ENCODE data around the gene APP. TPM values are rescaled to one million over a fixed set of nuclear protein-coding genes. Genes with fewer than 3 reads are reported as not detected.

APP gene
- total RNA-seq, 2 donors from 2014 or later: 267 to 564 TPM

DNA sequence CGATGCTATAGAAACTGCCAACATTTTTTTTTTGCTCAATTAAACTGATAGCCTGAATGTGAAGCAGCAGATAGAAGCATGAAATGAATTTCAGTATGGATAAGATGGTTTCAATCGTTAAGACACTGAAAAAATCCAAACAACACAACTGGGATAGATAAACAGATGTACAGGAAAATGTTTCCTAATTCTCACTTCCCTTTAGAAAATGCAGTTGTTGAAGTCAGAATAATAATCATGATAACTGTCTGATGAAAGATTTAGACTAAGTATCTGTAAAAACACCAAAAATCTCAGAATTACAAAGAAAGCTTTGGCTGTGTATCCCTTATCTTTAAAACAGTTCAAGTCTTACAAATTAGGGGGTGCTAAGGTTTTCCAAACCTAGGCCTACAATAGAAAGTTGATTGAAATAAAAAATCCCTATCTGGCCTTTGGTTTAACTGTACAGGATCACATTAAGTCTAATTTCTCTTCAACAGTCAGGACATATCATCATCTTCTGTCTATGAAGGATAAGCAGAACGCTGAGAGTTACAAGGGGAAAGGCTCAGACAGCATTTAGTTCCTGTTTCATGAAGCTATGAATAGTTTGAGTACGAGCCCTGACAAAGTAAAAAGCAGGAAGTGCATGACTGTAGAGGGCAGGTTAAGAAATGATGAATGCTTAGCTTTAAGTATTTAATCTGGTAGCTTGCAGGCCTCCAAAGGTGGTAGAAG is 203.2 kb downstream of the APP start:
- H3K4me3 ChIP-seq: no peak overlapping the region
- WGBS: 41% methylated on average over 4 of the region's 4 CpGs
- no peak for DNase-seq (ENCODE audit: low spot score)
- H3K4me1 ChIP-seq (replicated peaks): no peaks in the 10 kb centered on the region
- H3K36me3 ChIP-seq: no peaks in the 10 kb centered on the region
- H3K27me3 ChIP-seq (replicated peaks; ENCODE audit: insufficient read depth): no peaks in the 10 kb centered on the region
- no peaks in the 10 kb centered on the region for H3K9me3 ChIP-seq
- H3K27ac ChIP-seq: no peak overlapping the region
- intact Hi-C loops (cut with DNase I): no loop called here
- TF ChIP-seq POLR2AphosphoS5 (IDR thresholded peaks at IDR 0.05): no peak
- TF ChIP-seq, protein P1, sequence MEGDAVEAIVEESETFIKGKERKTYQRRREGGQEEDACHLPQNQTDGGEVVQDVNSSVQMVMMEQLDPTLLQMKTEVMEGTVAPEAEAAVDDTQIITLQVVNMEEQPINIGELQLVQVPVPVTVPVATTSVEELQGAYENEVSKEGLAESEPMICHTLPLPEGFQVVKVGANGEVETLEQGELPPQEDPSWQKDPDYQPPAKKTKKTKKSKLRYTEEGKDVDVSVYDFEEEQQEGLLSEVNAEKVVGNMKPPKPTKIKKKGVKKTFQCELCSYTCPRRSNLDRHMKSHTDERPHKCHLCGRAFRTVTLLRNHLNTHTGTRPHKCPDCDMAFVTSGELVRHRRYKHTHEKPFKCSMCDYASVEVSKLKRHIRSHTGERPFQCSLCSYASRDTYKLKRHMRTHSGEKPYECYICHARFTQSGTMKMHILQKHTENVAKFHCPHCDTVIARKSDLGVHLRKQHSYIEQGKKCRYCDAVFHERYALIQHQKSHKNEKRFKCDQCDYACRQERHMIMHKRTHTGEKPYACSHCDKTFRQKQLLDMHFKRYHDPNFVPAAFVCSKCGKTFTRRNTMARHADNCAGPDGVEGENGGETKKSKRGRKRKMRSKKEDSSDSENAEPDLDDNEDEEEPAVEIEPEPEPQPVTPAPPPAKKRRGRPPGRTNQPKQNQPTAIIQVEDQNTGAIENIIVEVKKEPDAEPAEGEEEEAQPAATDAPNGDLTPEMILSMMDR (IDR thresholded peaks at IDR 0.05): no peak
- TF ChIP-seq POLR2A (IDR thresholded peaks at IDR 0.05): no peak

DNA sequence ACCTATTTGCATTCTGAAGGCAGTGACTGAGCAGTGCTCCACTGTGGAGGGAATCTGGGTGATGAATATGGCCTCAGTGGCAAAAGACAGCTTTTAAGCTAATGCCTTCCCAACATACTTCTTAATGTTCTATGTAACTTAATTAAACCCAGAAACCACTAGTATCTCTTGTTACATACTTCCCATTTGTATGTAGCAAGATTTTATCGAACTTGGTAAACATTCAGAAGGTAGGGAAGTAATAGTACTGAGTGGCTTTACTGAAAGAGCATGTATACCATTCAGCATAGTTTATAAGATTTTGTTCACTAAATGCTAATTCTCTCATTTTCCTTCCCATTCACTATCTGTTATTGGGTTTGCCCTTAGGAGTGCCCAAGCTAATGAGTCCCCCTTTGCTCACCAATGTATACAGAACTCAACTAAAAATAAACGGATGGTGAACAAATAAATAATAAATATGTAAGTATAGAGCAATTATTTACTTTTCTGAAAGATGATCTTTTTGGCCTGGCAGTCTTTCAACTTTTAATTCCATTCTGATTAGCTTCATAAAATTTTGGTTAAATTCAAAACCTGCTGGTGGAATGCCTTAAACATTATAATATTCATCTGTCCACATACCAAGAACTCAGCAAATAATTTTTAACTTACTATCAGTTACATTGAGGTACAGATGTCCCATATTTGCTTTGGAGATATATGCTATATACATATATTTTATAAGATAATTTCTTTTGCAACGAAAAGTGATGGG is 204.4 kb downstream of the APP start:
- intact Hi-C loops (cut with DNase I): no loop called here
- 56% methylated on average over 3 of the region's 3 CpGs for WGBS
- Histone ChIP-seq H3K27me3 (replicated peaks; ENCODE audit: insufficient read depth) (no peaks in the 10 kb centered on the region), H3K4me1 (replicated peaks) (no peaks in the 10 kb centered on the region), H3K4me3 (no peak overlapping the region), H3K9me3 (no peaks in the 10 kb centered on the region), H3K36me3 (no peaks in the 10 kb centered on the region), H3K27ac (no peak overlapping the region)
- DNase-seq (ENCODE audit: low spot score): no peak
- TF ChIP-seq POLR2AphosphoS5 (IDR thresholded peaks at IDR 0.05): no peak
- no peak for TF ChIP-seq POLR2A (IDR thresholded peaks at IDR 0.05)
- TF ChIP-seq, protein P1 (IDR thresholded peaks at IDR 0.05): no peak

DNA sequence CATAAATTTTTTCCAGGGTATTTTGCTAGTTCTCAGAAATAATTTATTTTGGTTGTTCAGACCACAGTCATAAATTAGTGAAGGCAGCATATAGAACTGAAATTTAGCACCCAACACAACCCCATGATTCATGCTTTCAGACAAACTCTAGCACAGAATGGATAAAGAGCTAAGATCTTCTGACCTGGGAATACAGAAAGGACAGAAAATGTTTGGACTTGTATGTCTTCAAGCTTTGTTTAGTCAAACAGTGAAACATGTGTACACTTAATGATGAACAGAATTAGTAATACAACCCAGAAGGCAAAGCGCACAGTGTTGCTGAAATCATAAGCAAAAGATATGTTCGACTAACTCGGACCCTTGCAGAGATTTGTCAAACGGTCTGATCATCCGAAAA is 205.6 kb downstream of the APP start:
- Histone ChIP-seq H3K27me3 (replicated peaks; ENCODE audit: insufficient read depth) (no peaks in the 10 kb centered on the region), H3K4me3 (no peak overlapping the region), H3K9me3 (no peaks in the 10 kb centered on the region), H3K36me3 (no peaks in the 10 kb centered on the region), H3K4me1 (replicated peaks) (no peaks in the 10 kb centered on the region), H3K27ac (no peak overlapping the region)
- WGBS: 94% methylated on average over 5 of the region's 5 CpGs
- no peak for DNase-seq (ENCODE audit: low spot score)
- TF ChIP-seq POLR2AphosphoS5 (IDR thresholded peaks at IDR 0.05): no peak
- intact Hi-C loops (cut with DNase I): no loop called here

DNA sequence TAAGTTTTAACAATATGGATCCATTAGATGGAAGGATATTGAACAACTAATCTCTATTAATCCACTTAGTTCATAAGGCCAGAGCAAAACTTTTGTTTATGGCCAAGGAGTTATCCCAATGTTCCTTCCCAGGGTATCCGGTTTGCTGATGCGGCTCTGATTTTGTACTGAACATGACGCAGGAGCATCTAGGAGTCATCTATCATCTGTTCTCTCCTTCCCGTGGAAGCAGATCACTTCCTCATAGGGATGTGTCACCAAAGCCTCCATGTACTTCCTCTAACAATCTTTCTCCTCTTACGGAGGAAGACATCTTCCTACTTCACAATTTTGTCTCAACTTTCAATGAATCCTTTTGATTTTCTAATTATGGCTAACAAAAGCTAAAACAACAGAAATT is 206.6 kb downstream of the APP start:
- DNase-seq (ENCODE audit: low spot score): no peak
- intact Hi-C loops (cut with DNase I): no loop called here

DNA sequence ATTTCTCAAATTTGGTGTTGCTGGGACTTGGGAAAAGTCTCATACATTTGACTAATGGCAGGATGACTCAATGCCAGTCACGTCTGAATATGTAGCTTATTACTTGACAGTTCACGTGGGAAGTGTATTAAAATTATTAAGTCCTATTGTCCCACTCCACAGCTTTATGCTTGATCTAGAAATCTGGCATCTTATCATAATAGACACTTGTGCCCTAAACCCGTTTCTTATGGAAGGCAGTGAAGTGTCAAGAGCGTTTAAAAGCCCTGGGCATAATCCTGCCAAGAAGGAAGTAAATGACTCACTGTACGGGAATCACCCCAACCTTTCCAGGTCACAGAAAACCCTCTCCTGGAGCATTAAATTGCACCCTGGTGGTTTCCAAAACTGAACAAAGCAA is 207.4 kb downstream of the APP start:
- intact Hi-C loops (cut with DNase I): no loop called here
- Histone ChIP-seq H3K27ac (peak overlapping the region in 1 of 2 donors; percentile 43), H3K9me3 (no peaks in the 10 kb centered on the region), H3K4me3 (no peak overlapping the region), H3K27me3 (replicated peaks; ENCODE audit: insufficient read depth) (no peaks in the 10 kb centered on the region), H3K36me3 (no peaks in the 10 kb centered on the region), H3K4me1 (replicated peaks) (no peaks in the 10 kb centered on the region)
- DNase-seq (ENCODE audit: low spot score): peak; percentile 31
- 35% methylated on average over 5 of the region's 5 CpGs for WGBS
- no peak for TF ChIP-seq POLR2A (IDR thresholded peaks at IDR 0.05)
- TF ChIP-seq POLR2AphosphoS5 (IDR thresholded peaks at IDR 0.05): peak; percentile 48

More for the DNA sequence above, 206.6 kb downstream of the APP start:
- Histone ChIP-seq H3K9me3 (no peaks in the 10 kb centered on the region), H3K27me3 (replicated peaks; ENCODE audit: insufficient read depth) (no peaks in the 10 kb centered on the region), H3K27ac (peak overlapping the region in 1 of 2 donors; percentile 43), H3K36me3 (no peaks in the 10 kb centered on the region), H3K4me1 (replicated peaks) (no peaks in the 10 kb centered on the region), H3K4me3 (no peak overlapping the region)
- no peak for TF ChIP-seq POLR2A (IDR thresholded peaks at IDR 0.05)
- no peak for TF ChIP-seq POLR2AphosphoS5 (IDR thresholded peaks at IDR 0.05)
- TF ChIP-seq, protein P1 (IDR thresholded peaks at IDR 0.05): no peak
- WGBS: 80% methylated on average over 5 of the region's 5 CpGs
